ENCODE data around the gene AK1. TPM values are rescaled to one million over a fixed set of nuclear protein-coding genes. Genes with fewer than 3 reads are reported as not detected.

Gene AK1
- total RNA-seq, 1 donor: 37.1 TPM

DNA sequence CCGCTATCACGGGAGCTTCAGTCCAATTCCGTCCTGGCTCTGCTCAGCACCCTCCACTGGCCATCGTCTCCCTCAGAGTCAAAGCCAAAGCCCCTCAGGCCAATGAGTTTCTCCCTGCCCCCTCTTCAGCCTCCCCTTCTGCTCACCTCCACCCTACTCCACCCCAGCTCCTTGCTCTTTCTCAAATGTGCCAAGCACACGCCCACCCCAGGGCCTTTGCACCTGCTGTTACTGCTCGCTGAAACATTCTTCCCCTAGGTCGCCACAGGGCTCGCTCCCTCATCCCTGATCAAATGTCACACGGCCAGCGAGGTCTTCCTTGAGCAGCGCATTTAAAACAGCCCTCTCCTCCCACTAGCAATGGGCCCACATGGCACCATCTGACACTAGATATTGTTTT lies 16.7 kb downstream of the AK1 start:
- H3K4me3 ChIP-seq (ENCODE audit: low read depth, low read length): no peak overlapping the region
- no peak for DNase-seq (ENCODE audit: low read depth)
- TF ChIP-seq, protein P1, sequence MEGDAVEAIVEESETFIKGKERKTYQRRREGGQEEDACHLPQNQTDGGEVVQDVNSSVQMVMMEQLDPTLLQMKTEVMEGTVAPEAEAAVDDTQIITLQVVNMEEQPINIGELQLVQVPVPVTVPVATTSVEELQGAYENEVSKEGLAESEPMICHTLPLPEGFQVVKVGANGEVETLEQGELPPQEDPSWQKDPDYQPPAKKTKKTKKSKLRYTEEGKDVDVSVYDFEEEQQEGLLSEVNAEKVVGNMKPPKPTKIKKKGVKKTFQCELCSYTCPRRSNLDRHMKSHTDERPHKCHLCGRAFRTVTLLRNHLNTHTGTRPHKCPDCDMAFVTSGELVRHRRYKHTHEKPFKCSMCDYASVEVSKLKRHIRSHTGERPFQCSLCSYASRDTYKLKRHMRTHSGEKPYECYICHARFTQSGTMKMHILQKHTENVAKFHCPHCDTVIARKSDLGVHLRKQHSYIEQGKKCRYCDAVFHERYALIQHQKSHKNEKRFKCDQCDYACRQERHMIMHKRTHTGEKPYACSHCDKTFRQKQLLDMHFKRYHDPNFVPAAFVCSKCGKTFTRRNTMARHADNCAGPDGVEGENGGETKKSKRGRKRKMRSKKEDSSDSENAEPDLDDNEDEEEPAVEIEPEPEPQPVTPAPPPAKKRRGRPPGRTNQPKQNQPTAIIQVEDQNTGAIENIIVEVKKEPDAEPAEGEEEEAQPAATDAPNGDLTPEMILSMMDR (IDR thresholded peaks at IDR 0.05; ENCODE audit: insufficient read depth, low read depth, low read length): no peak

DNA sequence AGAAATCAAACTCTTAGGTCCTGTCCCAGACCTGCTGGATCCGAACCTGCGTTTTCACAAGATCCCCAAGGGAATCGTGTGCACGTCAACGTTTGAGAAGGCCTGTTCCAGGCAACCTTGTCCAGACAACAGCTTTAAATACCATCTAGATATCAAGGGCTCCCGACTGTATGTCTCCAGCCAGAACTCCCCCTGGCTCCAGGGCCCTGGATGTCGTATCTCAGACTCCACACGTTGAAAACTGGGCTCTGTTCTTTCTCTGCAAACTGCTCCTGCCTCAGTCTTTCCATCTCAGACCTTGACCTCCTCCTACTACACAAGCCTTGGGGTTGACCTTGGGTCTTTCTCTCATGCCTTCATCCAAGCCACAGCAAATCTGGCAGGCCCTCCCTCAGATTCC lies 17.2 kb downstream of the AK1 start:
- DNase-seq (ENCODE audit: low read depth): no peak
- no peak overlapping the region for H3K4me3 ChIP-seq (ENCODE audit: low read depth, low read length)
- TF ChIP-seq, protein P1 (IDR thresholded peaks at IDR 0.05; ENCODE audit: insufficient read depth, low read depth, low read length): no peak

- TF ChIP-seq, protein P1 (IDR thresholded peaks at IDR 0.05; ENCODE audit: insufficient read depth, low read depth, low read length): no peak
- H3K4me3 ChIP-seq (ENCODE audit: low read depth, low read length): no peak overlapping the region
- DNase-seq (ENCODE audit: low read depth): no peak
Measured at GRCh38 chr9:127858041-127858512, 19.4 kb downstream of the AK1 start.

DNA sequence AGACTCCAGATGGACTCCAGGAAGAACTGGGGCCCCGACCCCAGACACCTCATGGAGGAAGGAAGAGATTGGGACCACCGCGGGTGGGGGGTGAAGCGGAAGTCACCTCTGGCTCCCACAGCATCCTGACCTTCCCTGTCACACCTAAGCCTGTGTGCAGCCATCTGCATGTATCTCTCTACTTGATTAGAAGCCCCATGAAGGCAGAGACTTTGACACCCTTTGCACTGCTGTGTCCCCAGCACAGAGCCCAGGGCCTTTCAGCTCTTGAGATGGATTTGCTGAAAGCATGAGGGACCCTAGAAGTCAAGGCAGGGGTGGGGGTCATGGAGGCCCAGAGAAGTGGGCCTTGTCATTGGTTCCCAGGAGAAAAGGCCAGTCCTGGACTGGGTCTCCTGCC lies 20.2 kb downstream of the AK1 start:
- no peak overlapping the region for H3K4me3 ChIP-seq (ENCODE audit: low read depth, low read length)
- TF ChIP-seq, protein P1 (IDR thresholded peaks at IDR 0.05; ENCODE audit: insufficient read depth, low read depth, low read length): no peak
- DNase-seq (ENCODE audit: low read depth): no peak

- TF ChIP-seq, protein P1 (IDR thresholded peaks at IDR 0.05; ENCODE audit: insufficient read depth, low read depth, low read length): no peak
- no peak overlapping the region for H3K4me3 ChIP-seq (ENCODE audit: low read depth, low read length)
- no peak for DNase-seq (ENCODE audit: low read depth)
Measured at GRCh38 chr9:127856729-127857116, 20.8 kb downstream of the AK1 start.

DNA sequence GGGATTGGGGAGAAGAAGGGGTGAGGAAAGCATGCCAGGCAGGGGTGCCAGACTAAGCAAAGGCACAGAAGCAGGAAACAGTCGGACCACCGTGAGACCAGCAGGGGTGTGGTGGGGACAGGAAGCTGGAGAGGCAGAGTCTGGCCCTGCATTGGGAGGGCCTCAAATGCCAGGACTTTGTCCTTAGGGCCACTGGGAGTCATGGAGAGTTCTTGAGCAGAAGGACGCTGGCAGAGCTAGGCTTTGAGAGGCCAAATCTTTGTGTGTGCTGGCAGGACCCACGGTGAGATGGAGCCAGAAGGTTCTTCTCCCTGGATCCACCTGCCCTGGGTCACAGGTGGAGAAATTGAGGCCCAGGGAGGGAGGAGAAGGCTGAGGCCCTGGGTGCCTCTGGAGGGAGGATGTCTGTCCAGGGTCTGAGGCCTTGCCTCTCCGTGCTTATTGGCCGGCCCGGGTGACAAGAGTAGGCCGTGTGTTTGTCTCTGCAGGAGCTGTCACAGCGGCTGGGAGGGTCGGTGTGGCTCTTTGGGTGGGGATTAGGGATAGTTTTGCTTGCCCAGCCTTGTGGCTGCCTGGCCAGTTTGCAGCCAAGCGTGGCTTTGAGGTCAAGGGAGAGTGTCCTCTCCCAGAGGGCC lies 21.3 kb downstream of the AK1 start:
- no peak for DNase-seq (ENCODE audit: low read depth)
- H3K4me3 ChIP-seq (ENCODE audit: low read depth, low read length): no peak overlapping the region
- TF ChIP-seq, protein P1 (IDR thresholded peaks at IDR 0.05; ENCODE audit: insufficient read depth, low read depth, low read length): no peak

DNA sequence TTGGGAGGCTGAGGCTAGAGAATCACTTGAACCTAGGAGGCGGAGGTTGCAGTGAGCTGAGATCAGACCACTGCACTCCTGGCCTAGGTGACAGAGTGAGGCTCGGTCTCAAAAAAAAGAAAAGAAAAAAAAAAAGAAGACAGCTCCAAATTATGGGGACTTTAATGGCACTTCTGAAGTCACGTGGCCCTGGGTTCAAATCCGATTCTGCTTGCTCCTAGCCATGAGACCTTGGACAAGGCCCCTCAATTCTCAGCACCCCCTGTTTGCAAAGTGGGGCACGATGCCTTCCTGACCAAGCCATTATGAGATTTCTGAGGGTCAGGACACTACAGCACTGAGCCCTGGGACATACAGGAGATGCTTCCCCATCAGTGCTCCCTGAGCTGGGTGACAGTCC lies 22.0 kb downstream of the AK1 start:
- no peak for DNase-seq (ENCODE audit: low read depth)
- TF ChIP-seq, protein P1 (IDR thresholded peaks at IDR 0.05; ENCODE audit: insufficient read depth, low read depth, low read length): no peak
- no peak overlapping the region for H3K4me3 ChIP-seq (ENCODE audit: low read depth, low read length)
